CD14-positive monocyte (primary cell): ENCODE data around the gene SLC3A2. TPM values are rescaled to one million over a fixed set of nuclear protein-coding genes. Genes with fewer than 3 reads are reported as not detected.

Experiments
- DNase-seq, 3 donors: peaks; one replicate each; pipeline ENCODE4 v3.0.0-alpha.2; 2011 to 2022
- H2AFZ ChIP-seq: 2 replicates; pipeline ENCODE4 v1.6.0; 2012; ENCODE audit warnings: mild to moderate bottlenecking, low read depth, low read length, inconsistent platforms; ENCODE audit not compliant: insufficient read depth, poor library complexity, severe bottlenecking
- H3K27ac ChIP-seq, 2 donors: 1 replicate in 1 of 2; 2 replicates in 1 of 2; pipeline ENCODE4 v1.5.1; 2012 to 2013; ENCODE audit warnings: low read length in 2 of 2, control low read depth in 1 of 2, inconsistent platforms in 1 of 2, low read depth in 1 of 2, mild to moderate bottlenecking in 1 of 2
- H3K27me3 ChIP-seq, 2 donors: one replicate each; pipeline versions ENCODE4 v1.6.0 to v1.6.1; 2011 to 2013; ENCODE audit warnings: low read length in 2 of 2; ENCODE audit not compliant: control insufficient read depth in 2 of 2, insufficient read depth in 2 of 2
- H3K36me3 ChIP-seq, 2 donors: replicated peaks in 1 of 2; 1 replicate in 1 of 2; 2 replicates in 1 of 2; pipeline versions ENCODE4 v1.5.1 to v1.6.1; 2012 to 2013; ENCODE audit warnings: low read length in 2 of 2, control low read depth in 1 of 2, inconsistent platforms in 1 of 2, mild to moderate bottlenecking in 1 of 2; ENCODE audit not compliant: insufficient read depth in 2 of 2, control insufficient read depth in 1 of 2
- H3K4me1 ChIP-seq, 2 donors: 1 replicate in 1 of 2; 2 replicates in 1 of 2; pipeline versions ENCODE4 v1.5.1 to v1.6.1; 2012 to 2013; ENCODE audit warnings: low read length in 2 of 2, control low read depth in 1 of 2, inconsistent platforms in 1 of 2, mild to moderate bottlenecking in 1 of 2, moderate library complexity in 1 of 2; ENCODE audit not compliant: insufficient read depth in 2 of 2, control insufficient read depth in 1 of 2
- H3K4me2 ChIP-seq: replicated peaks from 2 replicates; pipeline ENCODE3; 2012; ENCODE audit warnings: low read length, moderate library complexity, mild to moderate bottlenecking; ENCODE audit not compliant: poor library complexity, severe bottlenecking; ENCODE audit errors: extremely low read depth
- H3K4me3 ChIP-seq, 3 experiments: fragments of 200-600 bp in 1 of 3; sonication (generic) in 1 of 3; replicated peaks in 1 of 3; 1 replicate in 2 of 3; 2 replicates in 1 of 3; pipeline ENCODE4 v1.5.1; 2011 to 2013; ENCODE audit warnings: low read length in 3 of 3, mild to moderate bottlenecking in 3 of 3, control low read depth in 2 of 3, low read depth in 2 of 3, inconsistent platforms in 1 of 3, moderate library complexity in 1 of 3
- H3K79me2 ChIP-seq: 2 replicates; pipeline ENCODE4 v1.6.0; 2012; ENCODE audit warnings: mild to moderate bottlenecking, control low read depth, inconsistent platforms, low read length, moderate library complexity; ENCODE audit not compliant: insufficient read depth
- H3K9ac ChIP-seq: 2 replicates; pipeline ENCODE4 v1.6.0; 2017; ENCODE audit warnings: low read length, mild to moderate bottlenecking; ENCODE audit not compliant: insufficient read depth, poor library complexity, severe bottlenecking
- H3K9me3 ChIP-seq, 2 donors: replicated peaks in 1 of 2; 1 replicate in 1 of 2; 2 replicates in 1 of 2; pipeline versions ENCODE4 v1.5.1 to v1.6.1; 2012 to 2013; ENCODE audit warnings: low read length in 2 of 2, control low read depth in 1 of 2; ENCODE audit not compliant: control insufficient read depth in 1 of 2, insufficient read depth in 1 of 2
- H4K20me1 ChIP-seq: 2 replicates; pipeline ENCODE4 v1.6.0; 2012; ENCODE audit warnings: mild to moderate bottlenecking, low read length, control low read depth, moderate library complexity; ENCODE audit not compliant: insufficient read depth
- H3K27ac Mint-ChIP-seq, 7 donors: one replicate each; pipeline ENCODE4 v1.8.0; 2020; ENCODE audit warnings: mild to moderate bottlenecking in 7 of 7, mixed read lengths in 7 of 7, moderate library complexity in 6 of 7, inconsistent platforms in 2 of 7
- H3K27me3 Mint-ChIP-seq, 3 donors: one replicate each; pipeline ENCODE4 v1.8.0; 2021 to 2022; ENCODE audit warnings: low read depth in 3 of 3, mild to moderate bottlenecking in 3 of 3, mixed read lengths in 3 of 3, moderate library complexity in 3 of 3, inconsistent platforms in 1 of 3
- H3K36me3 Mint-ChIP-seq, 2 donors: one replicate each; pipeline ENCODE4 v1.8.0; 2020; ENCODE audit warnings: mixed read lengths in 2 of 2, inconsistent platforms in 1 of 2, mild to moderate bottlenecking in 1 of 2
- H3K4me1 Mint-ChIP-seq: one replicate; pipeline ENCODE4 v1.8.0; 2020; ENCODE audit warnings: mild to moderate bottlenecking, mixed read lengths
- H3K4me3 Mint-ChIP-seq, 2 donors: one replicate each; pipeline ENCODE4 v1.8.0; 2020; ENCODE audit warnings: mild to moderate bottlenecking in 2 of 2, mixed read lengths in 2 of 2, moderate library complexity in 1 of 2
- H3K9me3 Mint-ChIP-seq, 7 donors: one replicate each; pipeline ENCODE4 v1.8.0; 2020 to 2022; ENCODE audit warnings: mixed read lengths in 7 of 7, mild to moderate bottlenecking in 6 of 7, moderate library complexity in 6 of 7, inconsistent platforms in 2 of 7
- CTCF ChIP-seq: fragments of 200-600 bp; IDR thresholded peaks from one replicate; pipeline ENCODE4 v1.8.0; 2022; ENCODE audit warnings: antibody characterized with exemption, mild to moderate bottlenecking
- WGBS: methylation state at CpG from one replicate; pipeline ENCODE4 v1.1.5; 2013; ENCODE audit warnings: missing lambda C conversion rate; ENCODE audit not compliant: insufficient coverage; 5-methylcytosine and 5-hydroxymethylcytosine counted together
- intact Hi-C, 2 donors: fragments of 100-400 bp; cut with micrococcal nuclease; formaldehyde crosslinking; loops; one replicate each; pipeline versions ENCODE4 v1.15.0 to v1.15.1; 2023
- polyA plus RNA-seq, 3 donors: library from polyadenylated mRNA; depleted of rRNA in 1 of 3; unstranded in 2 of 3; stranded (reverse) in 1 of 3; fragments of 300-500 nt in 2 of 3; fragments of >200 nt in 1 of 3; fragmentation: Illumina TruSeq in 2 of 3; gene quantifications; 1 replicate in 2 of 3; 2 replicates in 1 of 3; pipeline ENCODE4 v1.2.3, GENCODE V29; 2012 to 2021

SLC3A2 gene
- polyA plus RNA-seq, 3 donors = 156 to 231 (median 189) TPM

- no peaks in the 10 kb centered on the region for H4K20me1 ChIP-seq
- no peaks in the 10 kb centered on the region for H3K36me3 Mint-ChIP-seq
- no peak overlapping the region for H2AFZ ChIP-seq
- H3K4me1 ChIP-seq = no peaks in the 10 kb centered on the region
- intact Hi-C loops = no loop called here
- H3K4me3 Mint-ChIP-seq = no peak overlapping the region
- no peaks in the 10 kb centered on the region for H3K36me3 ChIP-seq
- no peak for DNase-seq
- no peak overlapping the region for H3K4me3 ChIP-seq
- peaks cover 0 to 3% (median 0%) of the 10 kb centered on the region in 7 donors for H3K9me3 Mint-ChIP-seq
- H3K27me3 Mint-ChIP-seq = peaks cover 35 to 45% (median 44%) of the 10 kb centered on the region in 3 donors
- TF ChIP-seq CTCF = no peak
- no peak overlapping the region for H3K4me2 ChIP-seq
- H3K27ac ChIP-seq = no peak overlapping the region
- H3K27me3 ChIP-seq = peaks cover 19 to 36% of the 10 kb centered on the region in 2 donors
- WGBS = 74% methylated on average over 5 of the region's 8 CpGs
- no peaks in the 10 kb centered on the region for H3K4me1 Mint-ChIP-seq
- H3K9ac ChIP-seq = no peak overlapping the region
- H3K79me2 ChIP-seq = no peaks in the 10 kb centered on the region
- H3K27ac Mint-ChIP-seq = no peak overlapping the region
- H3K9me3 ChIP-seq = peaks cover 0 to 16% of the 10 kb centered on the region in 2 donors
Observed at GRCh38 chr11:62931499-62932278, 51.0 kb downstream of the SLC3A2 start.

DNA sequence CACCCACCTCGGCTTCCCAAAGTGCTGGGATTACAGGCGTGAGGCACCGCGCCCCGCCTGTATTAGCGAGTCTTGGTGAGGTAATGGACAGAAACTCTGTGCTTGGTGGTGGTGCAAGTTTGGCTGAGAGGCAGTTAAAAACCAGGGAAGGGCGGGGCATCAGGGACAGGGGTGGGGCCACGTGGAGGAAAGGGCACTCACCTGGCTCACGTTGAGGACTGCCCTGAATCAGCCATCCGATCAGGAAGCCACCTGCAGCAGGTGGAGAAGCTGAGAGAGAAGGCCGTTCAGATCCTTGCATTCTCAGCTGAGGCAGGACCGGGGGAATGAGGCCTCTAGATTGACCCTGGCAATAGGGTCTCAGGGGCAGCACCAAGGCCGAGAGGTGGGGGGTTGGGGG lies 52.6 kb downstream of the SLC3A2 start:
- H4K20me1 ChIP-seq = no peaks in the 10 kb centered on the region
- Mint-ChIP-seq H3K4me1 (no peaks in the 10 kb centered on the region), H3K27me3 (peaks cover 22 to 32% (median 28%) of the 10 kb centered on the region in 3 donors), H3K27ac (no peak overlapping the region), H3K36me3 (no peaks in the 10 kb centered on the region), H3K9me3 (peaks cover 2 to 11% (median 5%) of the 10 kb centered on the region in 7 donors), H3K4me3 (no peak overlapping the region)
- no peaks in the 10 kb centered on the region for H3K79me2 ChIP-seq
- H3K4me1 ChIP-seq = no peaks in the 10 kb centered on the region
- H2AFZ ChIP-seq = no peak overlapping the region
- intact Hi-C loops = no loop called here
- 82% methylated on average over 8 of the region's 13 CpGs for WGBS
- H3K9me3 ChIP-seq = peaks cover 0 to 2% of the 10 kb centered on the region in 2 donors
- no peak overlapping the region for H3K4me2 ChIP-seq
- no peak overlapping the region for H3K9ac ChIP-seq
- no peak overlapping the region for H3K4me3 ChIP-seq
- no peak for TF ChIP-seq CTCF
- DNase-seq = no peak
- no peak overlapping the region for H3K27ac ChIP-seq
- H3K36me3 ChIP-seq = no peaks in the 10 kb centered on the region
- peaks cover 6 to 20% of the 10 kb centered on the region in 2 donors for H3K27me3 ChIP-seq
